ENCODE measurements around the gene NYNRIN. TPM values are rescaled to one million over a fixed set of nuclear protein-coding genes. Genes with fewer than 3 reads are reported as not detected.

Gene NYNRIN
- total RNA-seq (2014; rRNA removed; shearing (Covaris generic)): 0.23 and 0.37 TPM in 2 replicates

GRCh38 chr14:24398653-24399446, at the start of gene NYNRIN:
Gene NYNRIN, plus strand, starts transcription at chr14:24399003. Its CDS starts 244 bp downstream, at chr14:24399247.

GRCh38 chr14:24367514-24368211, 31.1 kb upstream of the NYNRIN start, which contains the start of gene NFATC4:
Gene NFATC4, plus strand, starts transcription at chr14:24368184. Its CDS starts 157 bp downstream, at chr14:24368341.

GRCh38 chr14:24429395-24430142, 30.8 kb downstream of the NYNRIN start, which contains the start of the genes CBLN3 and KHNYN:
Gene CBLN3, minus strand, starts transcription at chr14:24429668. Its CDS starts 614 bp downstream, at chr14:24429054.
Gene KHNYN, plus strand, starts transcription at chr14:24429954. Its CDS starts 777 bp downstream, at chr14:24430731.

GRCh38 chr14:24442240-24443052, 43.6 kb downstream of the NYNRIN start, which contains the start of gene SDR39U1:
Gene SDR39U1, minus strand, starts transcription at chr14:24442776. Its CDS starts 7 bp downstream, at chr14:24442769.

Small RNA genes lying within 50 kb of the gene (small RNA-seq; reads per million reads assigned to genes)
- not detected for gene RF00026

Other genes starting within 250 kb of the NYNRIN start
- gene IRF9, start 237.7 kb upstream of the NYNRIN start, total RNA-seq (2014; rRNA removed; shearing (Covaris generic)): 9.2 and 18.5 TPM in 2 replicates
- gene REC8, start 226.9 kb upstream of the NYNRIN start, total RNA-seq (2014; rRNA removed; shearing (Covaris generic)): 1.2 and 3.3 TPM in 2 replicates
- gene IPO4, start 210.2 kb upstream of the NYNRIN start, total RNA-seq (2014; rRNA removed; shearing (Covaris generic)): 129 and 134 TPM in 2 replicates
- gene TM9SF1, start 203.6 kb upstream of the NYNRIN start, total RNA-seq (2014; rRNA removed; shearing (Covaris generic)): 35.1 and 37.9 TPM in 2 replicates
- not detected in 2 replicates for gene TSSK4, start 193.3 kb upstream of the NYNRIN start, total RNA-seq (2014; rRNA removed; shearing (Covaris generic))
- gene CHMP4A, start 185.5 kb upstream of the NYNRIN start, total RNA-seq (2014; rRNA removed; shearing (Covaris generic)): 40.5 and 45.6 TPM in 2 replicates
- gene MDP1, start 182.9 kb upstream of the NYNRIN start, total RNA-seq (2014; rRNA removed; shearing (Covaris generic)): 13.8 and 20.6 TPM in 2 replicates
- gene NEDD8, start 166.6 kb upstream of the NYNRIN start, total RNA-seq (2014; rRNA removed; shearing (Covaris generic)): 247 and 277 TPM in 2 replicates
- 57.2 and 66.8 TPM in 2 replicates for gene GMPR2, start 166.1 kb upstream of the NYNRIN start, total RNA-seq (2014; rRNA removed; shearing (Covaris generic))
- gene TINF2, start 156.4 kb upstream of the NYNRIN start, total RNA-seq (2014; rRNA removed; shearing (Covaris generic)): 27.6 and 27.8 TPM in 2 replicates
- 0.49 and 1.1 TPM in 2 replicates for gene TGM1, start 135.8 kb upstream of the NYNRIN start, total RNA-seq (2014; rRNA removed; shearing (Covaris generic))
- 30.0 and 35.3 TPM in 2 replicates for gene RABGGTA, start 127.4 kb upstream of the NYNRIN start, total RNA-seq (2014; rRNA removed; shearing (Covaris generic))
- gene DHRS1, start 99.2 kb upstream of the NYNRIN start, total RNA-seq (2014; rRNA removed; shearing (Covaris generic)): 7.5 and 8.2 TPM in 2 replicates
- 14.6 and 22.7 TPM in 2 replicates for gene NOP9, start 99.2 kb upstream of the NYNRIN start, total RNA-seq (2014; rRNA removed; shearing (Covaris generic))
- gene CIDEB, start 91.0 kb upstream of the NYNRIN start, total RNA-seq (2014; rRNA removed; shearing (Covaris generic)): not detected in 2 replicates
- gene LTB4R2, start 88.9 kb upstream of the NYNRIN start, total RNA-seq (2014; rRNA removed; shearing (Covaris generic)): 11.0 and 14.6 TPM in 2 replicates
- 10.5 and 15.5 TPM in 2 replicates for gene LTB4R, start 87.5 kb upstream of the NYNRIN start, total RNA-seq (2014; rRNA removed; shearing (Covaris generic))
- not detected in 2 replicates for gene ADCY4, start 63.9 kb upstream of the NYNRIN start, total RNA-seq (2014; rRNA removed; shearing (Covaris generic))
- not detected in 2 replicates for gene RIPK3, start 59.0 kb upstream of the NYNRIN start, total RNA-seq (2014; rRNA removed; shearing (Covaris generic))
- gene NFATC4, start 30.8 kb upstream of the NYNRIN start, total RNA-seq (2014; rRNA removed; shearing (Covaris generic)): 8.6 and 12.2 TPM in 2 replicates
- gene CBLN3, start 30.7 kb downstream of the NYNRIN start, total RNA-seq (2014; rRNA removed; shearing (Covaris generic)): 0.75 and 0.96 TPM in 2 replicates
- gene KHNYN, start 31.0 kb downstream of the NYNRIN start, total RNA-seq (2014; rRNA removed; shearing (Covaris generic)): 52.5 and 52.6 TPM in 2 replicates
- 21.4 and 22.5 TPM in 2 replicates for gene SDR39U1, start 43.8 kb downstream of the NYNRIN start, total RNA-seq (2014; rRNA removed; shearing (Covaris generic))
- not detected in 2 replicates for gene CMA1, start 109.3 kb downstream of the NYNRIN start, total RNA-seq (2014; rRNA removed; shearing (Covaris generic))
- not detected in 2 replicates for gene CTSG, start 177.2 kb downstream of the NYNRIN start, total RNA-seq (2014; rRNA removed; shearing (Covaris generic))
- not detected in 2 replicates for gene GZMH, start 210.7 kb downstream of the NYNRIN start, total RNA-seq (2014; rRNA removed; shearing (Covaris generic))
- gene GZMB, start 235.2 kb downstream of the NYNRIN start, total RNA-seq (2014; rRNA removed; shearing (Covaris generic)): not detected in 2 replicates

All from A375 (cell line).